GM19468 (cell line): Measurements from ENCODE around the gene NLRP5.
"Not testable (repeated sequence)": the region's sequence is repeated elsewhere in the genome, so short reads cannot be mapped to it uniquely, and the experiment has no call there.

Experiments used
- ATAC-seq: cut with Tn5 transposase; IDR thresholded peaks from one replicate; pipeline ENCODE4 v1.9.1; 2021; ENCODE audit warnings: mild to moderate bottlenecking, moderate library complexity, moderate number of reproducible peaks; ENCODE audit not compliant: unreplicated experiment; ENCODE audit errors: extremely low read depth

NLRP5 gene

DNA sequence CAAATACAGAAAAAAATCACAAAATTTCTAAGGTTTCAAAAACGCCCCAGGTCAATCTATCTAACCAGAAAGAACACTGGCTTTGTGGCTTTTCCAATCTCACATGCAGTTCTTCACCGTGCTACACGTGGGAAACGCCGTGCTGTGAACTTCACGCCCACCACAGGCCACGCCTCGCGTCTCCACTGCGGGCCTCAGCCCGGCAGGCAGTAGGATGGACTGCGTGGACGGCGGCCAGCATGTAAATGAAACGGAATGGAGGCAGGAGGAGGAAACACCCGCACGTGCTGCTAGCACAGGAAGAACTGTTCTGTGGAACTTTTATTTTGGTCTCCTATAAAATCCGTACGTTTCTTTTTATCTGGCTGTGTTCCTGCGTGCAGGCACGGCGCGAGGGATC is 110.7 kb downstream of the NLRP5 start:
- ATAC-seq = no peak

DNA sequence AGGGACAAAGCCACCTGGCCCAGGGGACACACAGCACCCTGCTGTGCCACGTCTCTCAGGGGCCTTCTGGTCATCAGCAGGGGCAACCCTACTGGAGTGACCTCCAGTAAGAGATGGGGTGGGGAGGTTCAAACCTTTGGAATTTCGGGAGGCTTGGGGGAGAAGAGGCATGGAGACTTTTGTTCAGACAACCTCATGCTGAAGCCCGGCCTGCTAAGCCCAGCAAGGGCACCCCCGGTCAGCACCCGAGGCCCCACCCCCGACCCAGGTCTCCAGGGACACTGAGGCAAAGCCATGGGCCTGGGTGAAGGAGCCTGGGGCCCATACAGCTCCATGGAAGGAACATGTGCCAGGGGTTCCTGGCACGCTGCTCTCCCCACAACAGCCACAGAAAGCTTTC is 111.2 kb downstream of the NLRP5 start:
- ATAC-seq = no peak

DNA sequence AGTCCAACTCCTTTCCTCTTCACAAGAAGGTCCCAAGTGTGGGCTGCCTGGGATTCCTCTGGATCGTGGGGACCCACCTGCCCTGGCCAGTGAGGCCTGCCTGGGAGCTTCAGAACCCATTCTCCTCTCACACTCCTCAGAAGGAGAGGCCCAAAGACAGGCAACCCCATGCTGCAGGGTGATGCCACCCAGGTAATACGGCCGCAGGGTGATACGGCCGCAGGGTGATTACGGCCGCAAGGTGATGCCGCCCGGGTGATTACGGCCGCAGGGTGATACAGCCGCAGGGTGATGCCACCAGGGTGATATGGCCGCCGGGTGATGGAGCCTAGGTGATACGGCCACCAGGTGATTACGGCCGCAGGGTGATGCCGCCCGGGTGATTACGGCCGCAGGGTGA is 111.7 kb downstream of the NLRP5 start:
- ATAC-seq = not testable (repeated sequence)

DNA sequence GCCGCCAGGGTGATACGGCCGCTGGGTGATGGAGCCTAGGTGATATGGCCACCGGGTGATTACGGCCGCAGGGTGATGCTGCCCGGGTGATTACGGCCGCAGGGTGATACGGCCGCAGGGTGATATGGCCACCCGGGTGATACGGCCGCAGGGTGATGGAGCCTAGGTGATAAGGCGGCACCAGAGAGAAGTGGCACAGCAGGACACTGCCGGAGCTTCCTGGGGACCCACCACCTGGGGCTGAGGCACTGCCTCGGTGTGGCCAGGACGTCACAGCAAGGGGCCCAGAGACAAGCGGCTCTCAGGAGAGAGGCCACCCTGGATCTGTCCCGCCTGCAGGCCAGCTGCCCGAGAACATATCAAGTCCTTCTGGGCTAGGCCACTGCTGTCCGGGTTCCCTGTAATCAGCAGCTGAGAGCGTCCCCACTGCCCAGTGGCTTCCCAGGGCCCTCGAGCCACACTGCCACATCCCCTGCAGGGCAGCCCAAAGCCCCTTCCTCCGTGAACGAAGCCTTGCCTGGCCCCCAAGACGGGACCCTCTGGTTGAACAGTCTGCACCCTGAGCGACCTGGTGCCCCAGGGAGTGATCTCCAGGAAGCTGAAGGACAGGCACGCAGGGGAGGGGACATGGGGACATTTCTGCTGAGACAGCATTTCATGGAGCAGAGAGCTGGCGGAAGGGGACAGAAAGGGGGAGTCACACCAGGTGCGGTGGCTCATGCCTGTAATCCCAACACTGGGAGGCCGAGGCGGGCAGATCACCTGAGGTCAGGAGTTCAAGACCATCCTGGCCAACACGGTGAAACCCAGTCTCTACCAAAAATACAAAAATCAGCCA is 112.4 kb downstream of the NLRP5 start:
- no peak for ATAC-seq

DNA sequence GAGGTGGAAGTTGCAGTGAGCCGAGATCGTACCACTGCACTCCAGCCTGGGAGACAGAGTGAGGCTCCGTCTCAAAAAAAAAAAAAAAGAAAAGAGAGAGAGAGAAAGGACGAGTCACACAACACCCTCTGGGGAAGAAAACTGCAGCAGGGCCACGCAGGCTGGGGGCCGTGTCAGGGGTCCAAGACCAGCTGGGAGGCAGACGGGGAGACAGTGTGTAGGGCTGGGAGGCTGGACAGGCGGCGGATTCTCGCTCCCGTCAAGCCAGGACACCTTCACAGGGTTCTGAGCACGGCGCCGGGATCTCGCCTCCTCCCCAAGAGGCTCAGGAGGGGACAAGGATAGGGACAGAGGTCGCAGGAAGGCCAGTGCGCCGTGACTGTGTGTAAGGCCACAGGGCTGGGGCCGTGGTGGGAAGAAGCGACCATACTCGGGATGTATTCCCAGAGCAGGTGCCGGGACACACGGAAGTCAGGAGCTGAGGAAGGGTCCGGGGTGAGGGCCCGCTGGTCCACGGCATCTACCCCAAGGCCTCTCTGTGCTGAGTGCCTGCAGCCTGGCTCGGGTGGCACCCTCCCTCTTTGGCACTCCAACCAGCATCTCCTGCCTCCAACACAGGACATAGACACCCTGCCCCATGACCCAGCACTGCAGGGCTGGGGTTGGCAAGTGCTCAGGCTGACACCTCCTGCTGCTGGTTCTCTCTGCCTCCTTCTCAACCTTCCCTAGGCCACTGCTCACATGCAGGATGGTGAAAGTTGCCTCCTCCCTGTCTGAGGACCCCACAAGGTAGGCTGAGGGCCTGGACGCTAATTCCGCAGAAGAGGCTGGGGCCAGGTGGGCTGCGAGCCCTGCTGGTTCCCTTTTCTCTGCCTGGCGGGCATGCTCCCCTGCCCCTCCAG is 113.3 kb downstream of the NLRP5 start:
- no peak for ATAC-seq

DNA sequence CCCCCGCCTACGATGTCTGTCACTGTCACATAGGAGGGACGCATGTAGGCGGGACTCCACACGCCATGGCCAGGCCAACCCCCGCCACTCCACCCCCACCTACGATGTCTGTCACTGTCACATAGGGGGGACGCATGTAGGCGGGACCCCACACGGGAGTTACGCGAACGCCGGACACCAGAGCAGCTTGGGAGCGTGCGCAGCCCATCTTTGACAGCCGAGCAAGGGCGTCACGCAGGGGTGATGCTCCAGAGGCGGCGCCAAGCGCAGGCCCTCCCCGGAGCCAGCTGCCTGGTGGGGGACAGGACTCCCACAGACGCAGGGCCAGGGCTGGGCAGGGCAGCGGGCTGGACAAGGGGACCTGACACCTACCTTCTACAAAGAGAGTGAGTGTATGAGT is 114.5 kb downstream of the NLRP5 start:
- no peak for ATAC-seq

DNA sequence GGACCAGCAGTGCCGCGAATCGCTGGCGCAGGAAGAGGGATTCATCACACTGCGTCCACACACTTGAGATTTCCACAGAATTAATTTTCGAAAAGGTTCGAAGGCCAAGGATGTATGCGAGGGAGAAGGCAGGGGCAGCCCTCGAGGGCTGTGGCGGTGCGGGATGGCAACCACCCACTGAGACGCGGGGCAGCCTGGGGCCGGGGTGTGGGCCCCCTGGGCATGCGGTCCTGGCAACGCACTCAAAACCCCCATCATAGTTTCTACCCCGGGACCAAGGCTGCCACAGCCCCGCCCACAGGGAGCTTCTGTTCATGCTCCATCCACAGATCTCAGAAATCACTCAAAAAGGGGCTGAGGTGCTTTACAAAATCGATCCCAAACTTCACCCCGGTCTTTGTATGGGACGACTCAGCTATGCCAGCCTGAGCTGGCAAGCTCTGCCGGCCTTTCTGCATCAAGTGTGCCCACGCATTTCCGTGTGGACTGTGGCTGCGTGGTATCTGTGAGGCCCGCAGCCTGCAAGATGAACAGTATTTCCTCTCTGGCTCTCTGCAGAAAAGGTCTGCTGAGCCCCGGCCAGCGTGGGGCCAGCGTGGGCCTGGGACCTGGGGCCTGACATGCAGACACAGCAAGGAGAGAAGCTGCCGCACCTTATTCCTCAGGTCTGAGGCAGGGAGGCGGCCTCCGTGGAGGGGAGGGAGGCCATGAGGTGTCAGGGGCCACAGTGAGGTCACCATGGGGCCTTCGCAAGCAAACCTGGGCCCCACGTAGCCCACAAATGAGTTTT is 115.4 kb downstream of the NLRP5 start:
- ATAC-seq = no peak

DNA sequence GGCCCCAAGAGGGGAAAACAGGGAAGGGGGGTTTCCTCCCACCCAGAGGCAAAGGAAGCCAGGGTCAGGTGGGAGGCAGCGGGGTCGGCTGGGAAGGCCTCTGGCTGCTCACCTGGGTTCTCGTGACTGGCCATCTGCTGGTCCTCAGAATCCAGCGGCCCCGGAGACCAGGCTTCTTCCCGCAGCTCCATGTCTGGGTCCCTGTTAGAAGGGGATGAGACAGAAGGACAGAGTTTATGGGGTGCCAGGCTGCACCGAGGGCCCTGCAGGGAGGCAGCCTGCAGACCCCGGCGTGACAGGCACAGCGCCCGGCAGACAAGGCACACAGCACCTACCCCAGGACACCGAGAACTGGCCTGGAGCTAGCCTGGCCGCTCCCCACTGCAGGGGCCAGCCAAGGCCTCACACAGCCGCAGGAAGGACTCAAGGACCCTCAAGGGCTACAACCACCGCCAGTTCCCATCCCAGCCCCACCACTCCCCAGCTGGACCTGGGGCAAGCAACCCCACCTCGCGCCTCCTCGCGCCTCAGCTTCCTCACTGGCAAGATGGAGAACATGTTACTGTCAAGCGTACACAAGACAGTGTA is 116.5 kb downstream of the NLRP5 start:
- no peak for ATAC-seq

DNA sequence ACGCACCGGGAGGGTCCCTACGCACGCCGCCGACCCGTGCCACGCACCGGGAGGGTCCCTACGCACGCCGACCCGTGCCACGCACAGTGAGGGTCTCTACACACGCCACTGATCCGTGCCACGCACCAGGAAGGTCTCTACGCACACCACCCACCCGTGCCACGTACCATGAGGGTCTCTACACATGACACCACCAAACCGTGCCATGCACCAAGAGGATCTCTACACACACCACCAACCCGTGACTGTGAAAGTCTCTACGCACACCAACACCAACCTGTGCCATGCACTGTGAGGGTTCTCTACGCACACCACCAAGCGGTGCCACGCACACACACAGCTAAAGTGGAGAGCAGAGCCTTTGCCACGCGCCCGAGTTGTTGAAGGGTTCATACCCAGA is 117.8 kb downstream of the NLRP5 start:
- ATAC-seq = no peak

DNA sequence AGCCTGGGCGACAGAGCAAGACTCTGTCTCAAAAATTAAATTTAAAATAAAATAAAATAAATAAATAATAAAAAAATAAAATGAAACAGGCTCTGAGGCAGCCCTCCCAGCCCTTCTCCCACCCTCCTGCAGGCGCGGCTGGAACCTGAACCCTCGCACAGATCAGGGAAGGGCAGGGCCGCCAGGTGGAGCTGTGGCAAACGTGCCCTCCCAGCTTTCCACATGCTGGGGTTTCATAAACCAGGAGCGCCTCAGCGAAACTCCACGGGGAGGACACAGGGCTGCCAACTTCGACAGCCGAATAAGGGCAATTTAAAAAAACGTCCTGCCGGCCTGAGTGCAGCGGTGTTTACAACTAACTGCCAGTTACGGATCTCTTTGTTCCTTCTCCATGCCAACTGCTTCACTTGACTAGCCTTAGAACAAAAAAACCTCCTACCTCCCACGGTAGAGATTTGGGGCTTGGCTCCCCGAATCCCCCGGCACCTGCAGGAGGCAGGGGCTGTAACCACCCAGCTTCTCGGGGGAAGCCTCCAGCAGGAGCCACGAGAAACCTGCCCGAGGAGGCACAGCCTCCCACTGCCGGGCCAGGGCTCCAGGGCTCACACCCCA is 118.6 kb downstream of the NLRP5 start:
- ATAC-seq = no peak

DNA sequence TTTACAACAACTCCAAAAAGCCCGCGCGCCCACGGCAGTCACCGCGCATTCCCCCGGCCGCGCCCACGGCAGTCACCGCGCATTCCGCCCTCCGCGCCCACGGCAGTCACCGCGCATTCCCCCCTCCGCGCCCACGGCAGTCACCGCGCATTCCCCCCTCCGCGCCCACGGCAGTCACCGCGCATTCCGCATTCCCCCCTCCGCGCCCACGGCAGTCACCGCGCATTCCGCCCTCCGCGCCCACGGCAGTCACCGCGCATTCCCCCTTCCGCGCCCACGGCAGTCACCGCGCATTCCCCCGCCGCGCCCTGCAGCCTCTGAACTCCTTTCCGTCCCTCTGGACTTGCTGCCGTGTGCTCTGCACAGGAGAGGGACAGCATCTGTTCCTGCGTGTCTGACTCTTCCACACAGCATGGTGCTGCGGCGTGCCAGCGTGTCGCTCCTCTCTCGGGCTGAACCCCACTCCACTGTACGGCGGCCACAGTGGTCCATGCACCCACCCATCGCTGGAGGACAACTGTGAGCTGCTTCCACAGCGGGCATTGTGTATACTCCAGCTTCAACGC is 119.3 kb downstream of the NLRP5 start:
- ATAC-seq = not testable (repeated sequence)

DNA sequence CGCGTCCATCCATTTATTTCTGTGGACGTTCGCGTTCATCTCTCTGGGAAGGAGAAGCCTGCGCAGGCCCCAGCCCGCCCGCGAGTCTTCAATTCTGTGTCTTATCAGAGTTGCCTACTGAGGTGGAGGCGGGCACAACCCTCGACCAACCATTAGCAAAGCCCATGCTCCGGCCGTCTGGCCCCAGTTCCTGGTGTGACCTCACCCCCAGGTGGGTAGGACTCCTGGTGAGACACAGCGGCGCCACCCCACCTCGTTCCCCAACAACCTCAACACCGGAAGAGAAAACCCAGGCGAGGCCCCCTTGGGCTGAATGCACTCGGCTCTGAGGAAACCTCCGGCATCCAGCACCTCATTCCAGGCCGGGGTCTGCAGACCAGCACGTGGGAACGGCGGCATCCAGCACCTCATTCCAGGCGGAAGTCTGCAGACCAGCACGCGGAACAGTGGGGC is 119.8 kb downstream of the NLRP5 start:
- ATAC-seq = no peak

DNA sequence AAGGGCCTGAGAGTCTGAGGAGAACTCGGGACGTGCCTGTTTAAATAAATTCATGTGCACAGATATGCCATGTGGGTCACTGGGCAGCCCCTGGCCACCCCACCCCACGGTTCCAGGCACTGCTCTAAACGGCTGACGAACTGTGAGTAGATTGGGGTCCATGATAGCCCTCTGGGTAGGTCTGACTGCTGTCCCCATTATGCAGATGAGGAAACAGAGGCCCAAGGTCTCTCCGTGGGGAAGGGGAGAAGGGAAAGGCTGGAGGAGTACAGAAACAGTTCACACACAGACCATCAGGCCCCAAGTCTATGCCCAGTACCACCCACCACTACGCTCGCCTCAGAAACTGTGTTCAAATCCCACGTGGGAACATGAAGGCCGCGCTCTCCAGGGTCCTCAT is 120.4 kb downstream of the NLRP5 start:
- no peak for ATAC-seq

DNA sequence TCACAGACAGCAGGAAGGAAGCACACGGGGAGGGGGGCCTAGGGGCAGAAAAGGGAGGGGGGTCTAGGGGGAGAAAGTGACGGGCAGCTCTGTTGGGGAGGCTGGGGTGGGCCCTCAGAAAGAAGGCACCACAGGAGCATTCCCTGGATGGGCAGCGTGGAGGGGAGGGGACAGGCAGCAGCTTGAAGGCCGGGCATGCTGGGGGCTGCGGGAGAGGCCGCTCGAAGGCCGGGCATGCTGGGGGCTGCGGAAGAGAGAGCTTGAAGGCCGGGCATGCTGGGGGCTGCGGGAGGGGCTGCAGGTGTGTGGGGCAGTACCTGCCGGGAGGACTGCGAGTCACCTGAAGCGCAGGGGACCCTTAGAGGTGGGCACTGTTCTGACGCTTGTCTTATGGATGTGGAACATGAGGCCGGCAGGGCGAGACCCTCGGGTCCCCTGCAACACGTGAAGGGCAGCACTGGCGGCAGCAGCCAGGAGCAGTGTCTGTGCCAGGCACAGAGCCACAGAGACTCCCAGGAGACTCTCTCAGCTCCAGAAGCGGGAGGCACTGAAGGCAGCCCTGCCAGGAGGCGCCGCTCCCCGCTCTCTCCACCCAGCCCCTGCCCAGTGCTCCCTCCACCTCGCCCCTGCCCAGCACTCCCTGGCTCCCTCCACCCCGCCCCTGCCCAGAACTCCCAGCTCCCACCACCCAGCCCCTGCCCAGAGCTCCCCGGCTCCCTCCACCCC is 121.2 kb downstream of the NLRP5 start:
- ATAC-seq = no peak

DNA sequence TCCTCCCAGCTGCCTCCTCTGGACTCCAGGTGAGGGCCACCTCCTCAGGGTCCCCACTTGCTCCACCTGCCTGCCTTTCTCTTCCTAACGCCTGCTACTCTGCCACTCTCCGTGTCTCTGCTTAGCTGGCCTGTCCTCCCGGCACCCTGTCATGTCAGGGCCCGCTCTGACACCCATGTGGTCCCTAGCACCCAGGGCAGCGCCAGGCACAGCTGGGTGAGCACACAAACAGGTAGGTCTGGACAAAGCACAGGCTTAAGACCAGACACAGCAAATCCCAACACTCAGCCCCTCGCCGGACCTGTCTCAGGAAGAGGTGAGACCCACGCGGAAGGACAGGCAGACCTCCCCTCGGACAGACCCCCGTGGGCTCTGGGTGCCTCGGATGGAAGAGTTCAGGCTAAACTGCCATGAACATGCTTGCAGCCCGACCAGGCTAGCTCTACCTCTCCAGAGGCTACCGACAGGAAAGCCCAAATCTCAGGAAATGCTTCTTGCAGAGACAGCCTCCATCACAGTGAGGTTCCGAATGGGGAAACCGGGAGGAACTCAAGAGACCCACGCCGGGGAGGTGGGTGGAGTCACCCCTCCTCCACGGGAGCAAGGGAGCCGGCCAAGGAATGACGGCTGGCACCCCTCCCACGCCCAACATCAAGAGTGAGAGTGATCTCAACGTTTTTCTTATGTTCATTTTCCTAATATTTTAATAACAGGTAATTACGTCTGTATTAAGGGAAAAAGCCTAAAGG is 122.0 kb downstream of the NLRP5 start:
- no peak for ATAC-seq

DNA sequence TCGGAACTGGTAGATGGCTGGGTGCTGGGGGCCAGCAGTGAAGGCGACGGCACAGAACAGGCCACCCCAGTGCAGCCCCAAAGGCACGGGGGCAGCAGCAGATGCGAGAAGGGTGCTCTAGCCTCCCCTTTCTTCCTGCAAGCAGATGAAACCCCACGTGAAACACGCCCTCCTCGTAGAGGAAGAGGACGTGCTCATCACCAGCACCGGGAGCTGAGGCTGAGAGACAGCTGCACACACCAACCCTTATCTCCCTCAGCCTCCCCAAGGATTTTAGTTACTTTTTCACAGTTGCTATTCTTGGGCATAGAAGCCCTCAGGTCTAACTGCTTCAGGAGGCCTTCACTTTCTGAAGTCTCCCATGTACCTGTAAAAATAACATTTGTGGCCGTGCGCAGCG is 122.7 kb downstream of the NLRP5 start:
- no peak for ATAC-seq

DNA sequence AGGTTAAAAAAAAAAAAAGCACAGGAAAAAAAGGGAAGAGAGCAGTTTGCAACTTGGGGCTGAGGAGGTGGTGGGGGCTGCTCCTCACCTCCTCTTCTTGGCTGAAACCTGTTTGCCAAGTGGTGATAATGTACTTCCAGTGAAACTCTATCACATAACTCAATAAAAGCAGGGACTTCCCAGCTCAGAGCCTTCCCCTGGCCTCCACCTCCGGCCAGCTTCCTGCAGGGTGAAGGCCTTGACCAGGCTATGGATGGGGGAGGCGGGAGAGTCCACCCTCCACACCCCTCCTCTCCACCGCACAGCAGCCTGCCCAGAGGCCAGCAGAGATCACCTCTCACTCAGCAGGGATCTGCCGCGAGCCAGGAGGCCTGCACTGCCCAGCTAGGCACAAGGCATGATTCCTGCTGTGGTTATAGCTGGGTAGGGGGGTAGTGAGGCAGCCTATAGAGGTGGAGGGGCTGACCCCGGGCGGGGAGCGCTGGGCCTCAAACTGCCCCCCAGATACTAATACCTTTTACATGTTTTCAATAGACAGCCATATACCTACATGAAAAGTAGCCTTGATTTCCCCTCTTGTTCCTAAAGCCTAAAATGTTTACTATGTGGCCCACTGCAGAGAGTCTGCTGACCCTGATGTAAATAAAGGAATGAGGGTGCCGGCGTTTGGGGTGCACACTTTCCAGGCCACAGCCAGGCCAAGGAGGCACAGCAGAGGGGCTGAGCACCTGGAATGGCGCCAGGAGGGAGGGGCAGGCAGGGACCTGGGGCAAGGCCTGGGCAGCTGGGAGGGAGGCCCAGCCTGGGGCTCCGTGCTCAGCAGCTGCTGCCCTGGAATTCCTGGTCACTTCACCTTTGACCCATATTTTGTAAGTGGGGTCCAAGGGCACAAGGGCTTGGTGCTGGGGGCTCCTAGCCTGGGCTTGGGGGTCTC is 124.2 kb downstream of the NLRP5 start:
- ATAC-seq = no peak
